ENCODE results near the gene PROC. TPM values are rescaled to one million over a fixed set of nuclear protein-coding genes. Genes with fewer than 3 reads are reported as not detected.

PROC gene
- total RNA-seq (2022; extraction: Qiagen RNA extraction) = 2.9 to 4.2 TPM (median 3.9 TPM) in 5 replicates

GRCh38 chr2:127418300-127419111 lies at the start of gene PROC:
Gene PROC (plus strand): TSS chr2:127418427. CDS start chr2:127419943, 1,516 bp downstream.

GRCh38 chr2:127387655-127388422 lies 30.4 kb upstream of the PROC start, which contains the start of gene MAP3K2:
Gene MAP3K2 (minus strand): TSS chr2:127387975. CDS start chr2:127343129, 44,846 bp downstream.

Other genes with a start within 250 kb of the PROC start
- gene CYP27C1, start 198.1 kb upstream of the PROC start, total RNA-seq (2022; extraction: Qiagen RNA extraction) = 3.8 to 4.9 TPM (median 4.5 TPM) in 5 replicates
- gene ERCC3, start 124.3 kb upstream of the PROC start, total RNA-seq (2022; extraction: Qiagen RNA extraction) = 44.5 to 49.0 TPM (median 47.3 TPM) in 5 replicates
- gene MAP3K2, start 30.5 kb upstream of the PROC start, total RNA-seq (2022; extraction: Qiagen RNA extraction) = 12.4 to 24.4 TPM (median 18.4 TPM) in 5 replicates
- gene IWS1, start 108.1 kb downstream of the PROC start, total RNA-seq (2022; extraction: Qiagen RNA extraction) = 32.8 to 47.1 TPM (median 38.1 TPM) in 5 replicates
- 0.09 to 0.27 TPM (median 0.13 TPM) in 5 replicates for gene MYO7B, start 117.3 kb downstream of the PROC start, total RNA-seq (2022; extraction: Qiagen RNA extraction)
- gene GPR17, start 227.7 kb downstream of the PROC start, total RNA-seq (2022; extraction: Qiagen RNA extraction) = 0.06 to 0.19 TPM (median 0.11 TPM) in 4 of 5 replicates, not detected in the other

Data from A549 treated with CORT108297 at 1 μM for 4 hours (cell line).